Gastroesophageal sphincter (tissue), 3 donors: ENCODE results near the gene SOX21.

Experiments
- CTCF ChIP-seq, 4 experiments: fragments of 200-600 bp in 2 of 4; fragments of 450-650 bp in 2 of 4; sonication (generic) in 1 of 4; IDR thresholded peaks; one replicate each; pipeline ENCODE4 v1.5.1; 2017 to 2019; ENCODE audit warnings: antibody characterized with exemption in 4 of 4, mild to moderate bottlenecking in 2 of 4, moderate library complexity in 2 of 4
- EP300 ChIP-seq: sonication (generic); formaldehyde crosslinking; IDR thresholded peaks from one replicate; pipeline ENCODE4 v1.6.1; 2017; ENCODE audit warnings: antibody characterized with exemption, mild to moderate bottlenecking
- POLR2AphosphoS5 ChIP-seq: sonication (generic); formaldehyde crosslinking; IDR thresholded peaks from one replicate; pipeline ENCODE4 v1.6.1; 2017; ENCODE audit warnings: antibody characterized with exemption

- TF ChIP-seq CTCF (IDR thresholded peaks at IDR 0.05) (no peak), EP300 (no peak), POLR2AphosphoS5 (no peak)
Observed at GRCh38 chr13:94753327-94753726, 41.0 kb upstream of the SOX21 start.
